Stimulated activated CD8-positive, alpha-beta memory T cell treated with anti-CD3 and anti-CD28 coated beads, Interleukin-7, amount 100 ng/mL, for 24 hours (primary cell): ENCODE results near the gene LTBP3.
"Not testable (repeated sequence)": the region's sequence is repeated elsewhere in the genome, so short reads cannot be mapped to it uniquely, and the experiment has no call there.

ENCODE experiments used
- DNase-seq: peaks from one replicate; pipeline ENCODE4 v3.0.0-alpha.2; 2020; ENCODE audit warnings: low read depth

The LTBP3 gene

GRCh38 chr11:65536412-65537295, 21.5 kb downstream of the LTBP3 start:
- no peak for DNase-seq

- no peak for DNase-seq
Measured at GRCh38 chr11:65535102-65535501, 23.1 kb downstream of the LTBP3 start.

GRCh38 chr11:65532388-65533064, 25.6 kb downstream of the LTBP3 start:
- no peak for DNase-seq

- DNase-seq, result no peak
Measured at GRCh38 chr11:65530157-65530496, 28.0 kb downstream of the LTBP3 start.

- no peak for DNase-seq
Measured at GRCh38 chr11:65529475-65530156, 28.5 kb downstream of the LTBP3 start.

GRCh38 chr11:65528819-65529350, 29.3 kb downstream of the LTBP3 start:
- DNase-seq, result no peak

GRCh38 chr11:65526744-65527143, 31.4 kb downstream of the LTBP3 start:
- no peak for DNase-seq

GRCh38 chr11:65525546-65526480, 32.3 kb downstream of the LTBP3 start:
- no peak for DNase-seq

GRCh38 chr11:65524741-65525545, 33.2 kb downstream of the LTBP3 start, which contains the start of gene SCYL1:
SCYL1 (plus strand) TSS chr11:65525083; CDS start chr11:65525154, 71 bp downstream.
- peak; percentile 53 for DNase-seq

GRCh38 chr11:65524014-65524740, 34.0 kb downstream of the LTBP3 start:
- DNase-seq, result no peak

GRCh38 chr11:65523631-65523968, 34.6 kb downstream of the LTBP3 start:
- not testable (repeated sequence) for DNase-seq

GRCh38 chr11:65522718-65523630, 35.2 kb downstream of the LTBP3 start:
- not testable (repeated sequence) for DNase-seq

GRCh38 chr11:65521777-65522521, 36.2 kb downstream of the LTBP3 start:
- not testable (repeated sequence) for DNase-seq

- not testable (repeated sequence) for DNase-seq
Measured at GRCh38 chr11:65518941-65519549, 39.1 kb downstream of the LTBP3 start.

GRCh38 chr11:65516135-65516968, 41.8 kb downstream of the LTBP3 start:
- DNase-seq, result no peak

GRCh38 chr11:65512311-65512710, 45.8 kb downstream of the LTBP3 start:
- DNase-seq, result not testable (repeated sequence)
